ENCODE measurements around the gene PDRG1. TPM values are rescaled to one million over a fixed set of nuclear protein-coding genes. Genes with fewer than 3 reads are reported as not detected.

Gene PDRG1
- total RNA-seq, 1 experiment from 2014 or later: 31.4 TPM

GRCh38 chr20:31972471-31973021 is 20.7 kb upstream of the PDRG1 start:
- no peak for DNase-seq
- Histone ChIP-seq H3K36me3 (no peaks in the 10 kb centered on the region), H3K4me3 (no peak overlapping the region), H3K9me3 (no peaks in the 10 kb centered on the region), H3K27me3 (peaks cover 16% of the 10 kb centered on the region)

GRCh38 chr20:31969991-31970390 is 18.1 kb upstream of the PDRG1 start:
- DNase-seq: no peak
- H3K27me3 ChIP-seq: peaks cover 16% of the 10 kb centered on the region
- H3K4me3 ChIP-seq: no peak overlapping the region
- no peaks in the 10 kb centered on the region for H3K36me3 ChIP-seq
- H3K9me3 ChIP-seq: no peaks in the 10 kb centered on the region

GRCh38 chr20:31968291-31969126 is 16.7 kb upstream of the PDRG1 start:
- Histone ChIP-seq H3K27me3 (peaks cover 23% of the 10 kb centered on the region), H3K9me3 (no peaks in the 10 kb centered on the region), H3K36me3 (no peaks in the 10 kb centered on the region), H3K4me3 (no peak overlapping the region)
- DNase-seq: peak; percentile 54

DNA sequence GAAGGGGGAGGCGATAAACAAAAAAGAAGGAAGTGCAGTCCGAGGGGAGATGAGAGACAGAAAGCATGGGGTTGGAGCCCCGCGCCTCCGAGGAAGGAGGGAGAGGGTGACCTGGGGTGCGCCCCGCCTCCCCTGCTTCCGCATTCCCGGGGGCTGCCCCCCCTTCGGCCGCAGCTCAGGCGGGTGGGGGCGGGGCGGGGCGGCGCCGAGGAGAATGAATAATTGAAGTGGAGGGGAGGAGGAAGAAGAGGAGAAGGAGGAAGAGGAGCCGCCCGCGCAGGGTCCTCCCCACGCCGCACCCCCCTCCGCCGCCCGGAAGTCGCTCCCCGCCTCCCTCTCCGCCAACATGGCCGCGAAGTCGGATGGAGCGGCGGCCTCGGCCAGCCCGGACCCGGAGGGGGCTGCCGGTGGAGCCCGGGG is 16.0 kb upstream of the PDRG1 start, which contains the start of gene XKR7:
Gene XKR7, plus strand, starts transcription at position 322 of the 420 bp plus-strand sequence. Its CDS starts 25 bp downstream, at position 347.
- H3K4me3 ChIP-seq: no peak within 1 kb of the TSS
- no peak for DNase-seq
- no peaks in the 10 kb centered on the region for H3K36me3 ChIP-seq
- no peaks in the 10 kb centered on the region for H3K9me3 ChIP-seq
- H3K27me3 ChIP-seq: peaks cover 23% of the 10 kb centered on the region

GRCh38 chr20:31966991-31967655 is 15.3 kb upstream of the PDRG1 start:
- Histone ChIP-seq H3K36me3 (no peaks in the 10 kb centered on the region), H3K27me3 (peaks cover 26% of the 10 kb centered on the region), H3K9me3 (no peaks in the 10 kb centered on the region), H3K4me3 (no peak overlapping the region)
- no peak for DNase-seq

GRCh38 chr20:31963889-31964288 is 12.0 kb upstream of the PDRG1 start:
- Histone ChIP-seq H3K4me3 (no peak overlapping the region), H3K9me3 (no peaks in the 10 kb centered on the region), H3K36me3 (no peaks in the 10 kb centered on the region), H3K27me3 (peaks cover 16% of the 10 kb centered on the region)
- no peak for DNase-seq

DNA sequence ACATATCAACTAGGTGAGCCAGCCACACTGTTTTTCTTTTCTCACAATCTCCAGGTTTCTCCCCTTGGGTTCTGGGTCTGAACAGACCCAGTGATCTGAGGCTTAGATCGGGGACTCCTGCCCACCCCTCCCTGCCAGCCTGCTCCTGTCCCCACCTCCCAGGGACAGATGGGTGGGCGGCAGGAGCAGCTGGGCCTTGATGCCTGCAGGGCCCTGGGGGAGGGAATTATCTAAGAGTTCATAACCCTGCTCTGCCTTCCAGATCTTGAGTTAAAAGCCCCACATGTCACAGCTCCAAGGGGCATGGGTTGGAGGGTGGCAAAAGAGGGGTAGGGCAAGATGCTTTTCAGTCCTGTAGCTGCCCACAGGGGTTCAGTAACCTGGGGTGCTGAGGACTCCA is 10.9 kb upstream of the PDRG1 start:
- Histone ChIP-seq H3K27me3 (peaks cover 14% of the 10 kb centered on the region), H3K4me3 (no peak overlapping the region), H3K9me3 (no peaks in the 10 kb centered on the region), H3K36me3 (no peaks in the 10 kb centered on the region)
- DNase-seq: no peak

DNA sequence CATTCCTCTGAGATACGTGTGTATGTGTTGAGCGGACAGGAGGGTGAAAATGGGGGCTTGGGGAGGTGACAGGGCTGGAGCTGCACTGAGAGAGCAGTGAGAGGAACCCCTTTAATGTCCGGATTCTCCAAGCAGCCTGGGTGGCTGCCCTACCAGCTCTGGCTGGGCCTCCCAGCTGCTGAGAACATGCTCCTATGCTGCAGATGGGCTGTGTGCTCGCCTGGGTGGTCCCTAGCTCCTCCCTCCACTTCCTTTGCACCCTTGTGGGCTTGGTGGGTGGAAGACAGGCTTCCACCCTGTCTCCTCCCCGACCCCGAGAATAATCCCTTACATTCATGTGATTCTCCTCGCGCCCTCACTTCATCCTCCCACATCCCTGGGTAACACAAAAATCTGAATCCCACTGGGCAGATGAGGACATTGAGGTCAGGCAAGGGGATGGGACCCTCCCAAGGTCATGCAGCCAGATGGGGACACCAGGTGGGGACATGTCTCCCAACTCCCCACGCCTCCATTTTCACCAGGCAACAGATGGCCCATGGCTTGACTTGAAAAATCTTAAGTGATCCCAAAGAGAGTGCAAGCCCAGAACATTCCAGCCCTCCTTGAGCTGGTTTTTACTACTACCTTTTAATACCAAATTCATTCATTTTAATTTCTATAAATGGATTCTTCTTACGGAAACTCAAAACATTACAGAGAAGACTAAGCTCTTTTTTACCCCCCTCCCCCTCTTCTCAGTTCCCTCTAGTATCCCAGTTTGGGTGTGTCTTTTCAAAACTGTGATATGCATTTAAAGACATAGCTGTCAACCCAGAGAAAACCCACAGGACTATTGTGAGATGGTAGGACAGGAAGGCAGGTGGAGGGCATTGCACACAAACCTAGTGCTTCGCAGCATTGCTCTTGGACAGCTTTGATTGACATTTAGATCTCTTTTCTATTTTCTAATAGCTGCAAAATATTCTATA is 5.0 kb upstream of the PDRG1 start:
- DNase-seq: no peak
- H3K36me3 ChIP-seq: no peaks in the 10 kb centered on the region
- no peaks in the 10 kb centered on the region for H3K9me3 ChIP-seq

DNA sequence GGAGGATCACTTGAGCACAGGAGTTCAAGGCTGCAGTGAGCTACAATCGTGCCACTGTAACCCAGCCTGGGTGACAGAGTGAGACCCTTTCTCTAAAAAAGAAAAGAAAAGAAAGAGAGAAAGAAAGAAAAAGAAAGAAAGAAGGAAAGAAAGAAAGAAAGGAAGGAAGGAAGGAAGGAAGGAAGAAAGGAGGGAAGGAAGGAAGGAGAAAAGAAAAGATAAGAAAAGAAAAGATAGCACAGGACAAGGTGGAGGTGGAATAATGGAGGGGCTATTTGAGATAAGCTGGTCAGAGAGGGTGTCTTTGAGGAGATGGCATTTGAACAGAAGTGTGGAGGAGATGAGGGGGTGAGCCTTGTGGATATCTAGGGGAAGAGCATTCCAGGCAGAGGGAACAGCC is 2.7 kb upstream of the PDRG1 start:
- no peak for DNase-seq
- peaks cover 6% of the 10 kb centered on the region; the same call in 1 of the 2 replicates for H3K27me3 ChIP-seq
- no peak overlapping the region for H3K4me3 ChIP-seq
- H3K9me3 ChIP-seq: no peaks in the 10 kb centered on the region
- H3K36me3 ChIP-seq: peaks cover 8% of the 10 kb centered on the region

More for the DNA sequence above, 5.0 kb upstream of the PDRG1 start:
- no peak overlapping the region for H3K4me3 ChIP-seq
- peaks cover 6% of the 10 kb centered on the region; the same call in 1 of the 2 replicates for H3K27me3 ChIP-seq

GRCh38 chr20:31953556-31954148 is 1.8 kb upstream of the PDRG1 start:
- no peak for DNase-seq
- peaks cover 6% of the 10 kb centered on the region; the same call in 1 of the 2 replicates for H3K27me3 ChIP-seq
- peaks cover 16% of the 10 kb centered on the region for H3K36me3 ChIP-seq
- no peak overlapping the region for H3K4me3 ChIP-seq
- no peaks in the 10 kb centered on the region for H3K9me3 ChIP-seq

DNA sequence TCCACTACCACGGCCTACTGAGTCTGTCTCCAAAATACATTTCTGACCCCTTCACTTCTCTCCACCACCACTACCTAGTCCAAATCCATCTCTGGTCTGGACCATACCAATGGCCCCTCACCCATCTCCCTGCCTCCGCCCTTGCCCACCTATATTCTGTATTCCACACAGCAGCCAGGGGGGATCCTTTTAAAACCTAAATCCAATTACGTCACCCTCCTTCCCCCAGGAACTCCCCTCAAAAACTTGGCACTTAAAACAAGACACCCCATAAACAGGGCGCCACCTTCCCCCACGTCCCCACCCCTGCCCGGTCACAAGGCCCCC is 680 bp downstream of the PDRG1 start:
- no peak for DNase-seq
- Histone ChIP-seq H3K4me3 (peak overlapping the region; percentile 85), H3K36me3 (peaks cover 38% of the 10 kb centered on the region), H3K27me3 (peaks cover 3% of the 10 kb centered on the region; the same call in 1 of the 2 replicates), H3K9me3 (no peaks in the 10 kb centered on the region)

DNA sequence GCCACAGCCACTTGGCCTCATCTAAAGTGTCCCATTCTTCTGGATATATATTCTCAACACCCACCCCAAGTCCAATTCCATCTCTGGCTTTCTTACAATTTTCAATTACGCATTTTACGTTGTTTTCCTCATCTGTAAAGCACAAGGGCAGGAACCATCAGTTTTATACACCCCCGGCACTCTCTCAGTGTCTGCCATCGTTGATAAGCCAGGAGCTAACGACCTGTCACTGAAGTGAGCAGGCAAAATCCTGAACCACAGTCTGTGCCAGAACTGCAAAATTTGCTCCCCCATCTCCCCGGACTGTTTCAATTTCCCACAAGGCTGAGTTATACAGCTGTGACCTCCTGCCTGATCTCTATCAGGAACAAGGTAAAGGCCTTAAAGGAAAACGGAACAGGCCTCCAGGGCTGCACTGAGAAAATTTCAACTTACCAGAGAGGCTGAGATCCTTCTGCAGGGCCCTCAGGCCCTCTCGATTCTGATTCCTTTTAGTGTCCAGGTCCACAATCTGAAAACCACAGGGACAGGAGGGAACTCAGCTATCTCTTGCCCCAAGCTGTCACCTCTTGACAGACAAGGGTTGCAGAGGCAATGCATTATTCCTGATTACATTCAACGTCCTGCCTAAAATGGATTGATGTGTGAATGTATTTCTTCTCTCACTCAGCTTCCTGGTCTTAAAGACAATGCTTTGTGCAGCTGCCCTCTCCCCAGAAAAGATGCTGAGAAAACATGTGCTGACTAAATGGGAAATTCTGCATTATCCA is 1.8 kb downstream of the PDRG1 start:
- Histone ChIP-seq H3K27me3 (no peaks in the 10 kb centered on the region), H3K9me3 (no peaks in the 10 kb centered on the region), H3K36me3 (peaks cover 47% of the 10 kb centered on the region), H3K4me3 (peak overlapping the region; percentile 85)
- no peak for DNase-seq

DNA sequence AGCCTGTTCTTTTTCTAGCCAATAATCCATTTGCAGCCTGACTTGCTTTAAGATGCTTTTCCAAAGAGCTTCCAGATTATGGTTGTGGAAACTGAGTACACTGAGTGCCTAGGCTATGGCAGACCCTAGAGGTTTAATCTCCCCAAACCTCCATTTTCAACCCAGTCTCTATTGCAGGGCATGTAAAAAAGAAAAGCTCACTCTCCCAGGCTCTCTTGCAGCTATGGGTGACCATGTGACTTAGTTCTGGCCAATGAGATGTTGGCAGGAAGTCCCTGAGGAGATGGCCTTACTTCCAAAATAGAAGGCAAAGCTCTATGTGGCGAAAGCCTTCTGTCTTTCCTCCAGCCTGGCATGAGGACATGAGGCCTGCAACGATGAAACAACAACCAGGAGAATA is 3.8 kb downstream of the PDRG1 start:
- Histone ChIP-seq H3K27me3 (no peaks in the 10 kb centered on the region), H3K4me3 (no peak overlapping the region), H3K9me3 (no peaks in the 10 kb centered on the region), H3K36me3 (peaks cover 54% of the 10 kb centered on the region)
- DNase-seq: no peak

GRCh38 chr20:31945785-31946184 is 6.1 kb downstream of the PDRG1 start:
- Histone ChIP-seq H3K4me3 (no peak overlapping the region), H3K9me3 (no peaks in the 10 kb centered on the region), H3K36me3 (peaks cover 54% of the 10 kb centered on the region), H3K27me3 (no peaks in the 10 kb centered on the region)
- peak; percentile 82 for DNase-seq

GRCh38 chr20:31945319-31945718 is 6.5 kb downstream of the PDRG1 start:
- Histone ChIP-seq H3K9me3 (no peaks in the 10 kb centered on the region), H3K36me3 (peaks cover 54% of the 10 kb centered on the region), H3K27me3 (no peaks in the 10 kb centered on the region), H3K4me3 (no peak overlapping the region)
- no peak for DNase-seq

Data from MG63 (cell line).